Spleen (tissue), 7 donors: Measurements from ENCODE around the gene ERBB4.

Experiments used
- POLR2A ChIP-seq, 3 donors: fragments of 450-650 bp; IDR thresholded peaks; one replicate each; pipeline ENCODE4 v1.5.1; 2017; ENCODE audit warnings: antibody characterized with exemption in 3 of 3, mild to moderate bottlenecking in 1 of 3
- POLR2AphosphoS5 ChIP-seq, 3 donors: sonication (generic); formaldehyde crosslinking; IDR thresholded peaks; one replicate each; pipeline ENCODE4 v1.5.1; 2017; ENCODE audit warnings: antibody characterized with exemption in 3 of 3
- TF ChIP-seq, protein P1 (sequence below), 11 experiments: fragments of 200-600 bp in 7 of 11; fragments of 450-650 bp in 4 of 11; sonication (generic) in 4 of 11; IDR thresholded peaks in 8 of 11; conservative IDR thresholded peaks in 3 of 11; 1 replicate in 7 of 11; 2 replicates in 4 of 11; pipeline versions ENCODE4 v1.4.0 to v1.8.0; 2016 to 2021; ENCODE audit warnings: antibody characterized with exemption in 11 of 11, inconsistent platforms in 4 of 11, mild to moderate bottlenecking in 1 of 11
- donor health status: DM: no; HTN: no; CAD: no; lungs with moderate emphysema.
- donor health status: DM: no; HTN: no; CAD: no.
- donor health status: DM: no; HTN: no; CAD: no.

- TF ChIP-seq, protein P1, sequence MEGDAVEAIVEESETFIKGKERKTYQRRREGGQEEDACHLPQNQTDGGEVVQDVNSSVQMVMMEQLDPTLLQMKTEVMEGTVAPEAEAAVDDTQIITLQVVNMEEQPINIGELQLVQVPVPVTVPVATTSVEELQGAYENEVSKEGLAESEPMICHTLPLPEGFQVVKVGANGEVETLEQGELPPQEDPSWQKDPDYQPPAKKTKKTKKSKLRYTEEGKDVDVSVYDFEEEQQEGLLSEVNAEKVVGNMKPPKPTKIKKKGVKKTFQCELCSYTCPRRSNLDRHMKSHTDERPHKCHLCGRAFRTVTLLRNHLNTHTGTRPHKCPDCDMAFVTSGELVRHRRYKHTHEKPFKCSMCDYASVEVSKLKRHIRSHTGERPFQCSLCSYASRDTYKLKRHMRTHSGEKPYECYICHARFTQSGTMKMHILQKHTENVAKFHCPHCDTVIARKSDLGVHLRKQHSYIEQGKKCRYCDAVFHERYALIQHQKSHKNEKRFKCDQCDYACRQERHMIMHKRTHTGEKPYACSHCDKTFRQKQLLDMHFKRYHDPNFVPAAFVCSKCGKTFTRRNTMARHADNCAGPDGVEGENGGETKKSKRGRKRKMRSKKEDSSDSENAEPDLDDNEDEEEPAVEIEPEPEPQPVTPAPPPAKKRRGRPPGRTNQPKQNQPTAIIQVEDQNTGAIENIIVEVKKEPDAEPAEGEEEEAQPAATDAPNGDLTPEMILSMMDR (IDR thresholded peaks at IDR 0.05 in 8 of 11, conservative IDR thresholded peaks at IDR 0.05 in 3 of 11), result no peak
- TF ChIP-seq POLR2A (IDR thresholded peaks at IDR 0.05) (no peak), POLR2AphosphoS5 (IDR thresholded peaks at IDR 0.05) (no peak)
Observed at GRCh38 chr2:212099658-212100057, 438.9 kb downstream of the ERBB4 start.
